Endothelial cell of umbilical vein (primary cell): Measurements from ENCODE around the gene SUMO2. TPM values are rescaled to one million over a fixed set of nuclear protein-coding genes. Genes with fewer than 3 reads are reported as not detected.

Source experiments
- BruUV-seq: library from RNA; stranded (reverse); fragments of 400-500 nt; replicated peaks from 2 replicates; lab custom pipeline; 2021; lab: Mats Ljungman, UMichigan
- CTCF ChIA-PET: fragments of 300-600, 350-600 bp; sonication (Branson Sonifier 250); formaldehyde crosslinking; loops from one replicate; lab custom pipeline; 2021; ENCODE audit warnings: antibody characterized with exemption, inconsistent platforms; lab: Charles Lee
- POLR2A ChIA-PET: fragments of 300-600, 350-600 bp; sonication (Branson Sonifier 250); formaldehyde crosslinking; loops from one replicate; lab custom pipeline; 2021; ENCODE audit warnings: antibody characterized with exemption, inconsistent platforms; lab: Charles Lee
- DNase-seq: peaks from one replicate; pipeline ENCODE4 v3.0.0-alpha.2; 2011; ENCODE audit warnings: low read depth, low spot score
- FAIRE-seq: peaks from 2 replicates; lab custom pipeline; 2011; peaks lifted over from hg19 to GRCh38; lab: Jason Lieb, UNC
- H2AFZ ChIP-seq: 2 replicates; pipeline ENCODE4 v1.6.0; 2012; ENCODE audit warnings: low read depth, low read length, control low read depth, inconsistent platforms
- H3K27ac ChIP-seq: 2 replicates; pipeline ENCODE4 v1.5.1; 2011; ENCODE audit warnings: low read depth, mild to moderate bottlenecking, control low read depth, low read length, moderate library complexity; ENCODE audit not compliant: insufficient read depth
- H3K27me3 ChIP-seq, 2 experiments: 2 replicates each; pipeline versions ENCODE4 v1.6.0 to v1.6.1; 2011; ENCODE audit warnings: low read length in 2 of 2, mixed read lengths in 1 of 2; ENCODE audit not compliant: control insufficient read depth in 2 of 2, insufficient read depth in 2 of 2
- H3K36me3 ChIP-seq, 2 experiments: 2 replicates in 1 of 2; 3 replicates in 1 of 2; pipeline ENCODE4 v1.5.1; 2011; ENCODE audit warnings: low read length in 2 of 2, mild to moderate bottlenecking in 1 of 2, moderate library complexity in 1 of 2; ENCODE audit not compliant: control insufficient read depth in 2 of 2, insufficient read depth in 2 of 2; ENCODE audit errors: extremely low read depth in 1 of 2
- H3K4me1 ChIP-seq: 3 replicates; pipeline ENCODE4 v1.5.1; 2011; ENCODE audit warnings: mild to moderate bottlenecking, low read length; ENCODE audit not compliant: control insufficient read depth, insufficient read depth; ENCODE audit errors: extremely low read depth
- H3K4me2 ChIP-seq: 2 replicates; pipeline ENCODE4 v1.6.1; 2011; ENCODE audit warnings: low read length, control low read depth, mixed read lengths; ENCODE audit not compliant: insufficient read depth
- H3K4me3 ChIP-seq, 3 experiments: fragments of 200-600 bp in 1 of 3; sonication (generic), shearing (Covaris generic) in 1 of 3; replicated peaks in 1 of 3; 2 replicates each; pipeline ENCODE4 v1.5.1; 2011 to 2016; ENCODE audit warnings: control low read depth in 3 of 3, low read length in 3 of 3, mild to moderate bottlenecking in 2 of 3, inconsistent platforms in 1 of 3, low read depth in 1 of 3, moderate library complexity in 1 of 3; ENCODE audit not compliant: insufficient read depth in 1 of 3
- H3K79me2 ChIP-seq: 2 replicates; pipeline ENCODE4 v1.6.0; 2012; ENCODE audit warnings: low read length, inconsistent platforms; ENCODE audit not compliant: control insufficient read depth, insufficient read depth
- H3K9ac ChIP-seq: replicated peaks from 2 replicates; pipeline ENCODE3; 2011; ENCODE audit warnings: low read length, control low read depth; ENCODE audit not compliant: insufficient read depth; ENCODE audit errors: extremely low read depth
- H3K9me1 ChIP-seq: replicated peaks from 3 replicates; pipeline ENCODE4 v1.6.0; 2011; ENCODE audit warnings: mild to moderate bottlenecking, low read length; ENCODE audit not compliant: control insufficient read depth, insufficient read depth; ENCODE audit errors: extremely low read depth
- H3K9me3 ChIP-seq: replicated peaks from 2 replicates; pipeline ENCODE4 v1.5.1; 2012; ENCODE audit warnings: low read length, inconsistent platforms; ENCODE audit not compliant: control insufficient read depth, insufficient read depth
- H4K20me1 ChIP-seq: replicated peaks from 2 replicates; pipeline ENCODE3; 2011; ENCODE audit warnings: mild to moderate bottlenecking, low read length; ENCODE audit not compliant: control insufficient read depth, insufficient read depth; ENCODE audit errors: extremely low read depth
- CTCF ChIP-seq, 2 donors: IDR thresholded peaks; 1 replicate in 1 of 2; 2 replicates in 1 of 2; pipeline ENCODE4 v1.5.1; 2011; ENCODE audit warnings: low read length in 2 of 2, mild to moderate bottlenecking in 2 of 2, moderate library complexity in 2 of 2, control low read depth in 1 of 2, inconsistent platforms in 1 of 2, low read depth in 1 of 2; ENCODE audit not compliant: insufficient read depth in 1 of 2; ENCODE audit errors: extremely low read depth in 1 of 2
- EZH2 ChIP-seq: IDR thresholded peaks from 2 replicates; pipeline ENCODE4 v1.6.1; 2012; ENCODE audit warnings: borderline replicate concordance, low read depth, mild to moderate bottlenecking, moderate library complexity, low read length, inconsistent platforms; ENCODE audit not compliant: severe bottlenecking
- FOS ChIP-seq: IDR thresholded peaks from 2 replicates; pipeline ENCODE4 v1.6.1; 2011; ENCODE audit warnings: mild to moderate bottlenecking, low read length, moderate library complexity, borderline replicate concordance; ENCODE audit not compliant: insufficient read depth
- GATA2 ChIP-seq: IDR thresholded peaks from 2 replicates; pipeline ENCODE4 v1.7.0; 2011; ENCODE audit warnings: low read depth, mild to moderate bottlenecking, moderate library complexity, mixed read lengths, low read length; ENCODE audit not compliant: insufficient read length, insufficient read depth
- JUN ChIP-seq: IDR thresholded peaks from 2 replicates; pipeline ENCODE4 v1.6.1; 2011; ENCODE audit warnings: borderline replicate concordance, low read depth; ENCODE audit not compliant: insufficient read length, insufficient read depth
- MAX ChIP-seq: IDR thresholded peaks from 2 replicates; pipeline ENCODE4 v1.6.1; 2011; ENCODE audit not compliant: insufficient read depth, insufficient read length
- MYC ChIP-seq: IDR thresholded peaks from one replicate; pipeline ENCODE4 v1.6.1; 2011; ENCODE audit warnings: mild to moderate bottlenecking, low read depth, low read length
- POLR2A ChIP-seq: IDR thresholded peaks from 2 replicates; pipeline ENCODE4 v1.6.1; 2012; ENCODE audit warnings: low read depth, mild to moderate bottlenecking, control low read depth, low read length
- POLR2AphosphoS5 ChIP-seq: IDR thresholded peaks from 2 replicates; pipeline ENCODE4 v1.6.1; 2012; ENCODE audit warnings: low read depth, mild to moderate bottlenecking, control low read depth, low read length, moderate library complexity; ENCODE audit not compliant: insufficient read depth
- dilution Hi-C: fragments of 300-500 bp; cut with MboI; formaldehyde crosslinking; loops from one replicate; pipeline ENCODE4 v1.15.0; 2019; ENCODE audit warnings: low sequenced_read_pairs; ENCODE audit not compliant: extremely low pct_ligation_motif_present
- intact Hi-C: fragments of 100-400 bp; cut with micrococcal nuclease; formaldehyde crosslinking; loops from one replicate; pipeline ENCODE4 v1.10.0; 2022
- polyA plus RNA-seq, 4 experiments: library from polyadenylated mRNA; depleted of rRNA in 3 of 4; stranded (reverse) in 3 of 4; unstranded in 1 of 4; fragments of >200 nt; gene quantifications; 2 replicates each; pipeline versions ENCODE4 v1.2.1 to v1.2.3, GENCODE V29; 2011 to 2012; ENCODE audit warnings: missing spikeins in 1 of 4
- total RNA-seq: library from RNA; stranded (reverse); gene quantifications from 2 replicates; pipeline ENCODE4 v1.2.3, GENCODE V29; 2021

Gene SUMO2
- total and polyA plus RNA-seq, 2 donors (not counting 3 experiments of a cell fraction or from before 2014, with no cell fraction given), result 75.6 to 437 TPM

- peaks cover 16 to 38% of the 10 kb centered on the region in 2 experiments for H3K36me3 ChIP-seq
- H3K27ac ChIP-seq, result no peak overlapping the region
- no peaks in the 10 kb centered on the region for H3K27me3 ChIP-seq
- H2AFZ ChIP-seq, result no peak overlapping the region
- CTCF ChIA-PET, result interaction anchor here (1.4 to 3.4 kb wide), 3 partner anchors 25 to 104 kb away, joined by 3 to 18 read pairs (median 7); no protein-coding TSS in a partner anchor
- peaks cover 5% of the 10 kb centered on the region for H4K20me1 ChIP-seq
- no peak for DNase-seq
- H3K9me1 ChIP-seq, result no peaks in the 10 kb centered on the region
- no peak for FAIRE-seq
- H3K4me1 ChIP-seq, result peaks cover 7% of the 10 kb centered on the region
- H3K4me3 ChIP-seq, result no peak overlapping the region
- no peak for TF ChIP-seq MYC
- TF ChIP-seq GATA2, result no peak
- no peak for TF ChIP-seq MAX
- TF ChIP-seq JUN, result no peak
- no peak for TF ChIP-seq EZH2
- no peak for TF ChIP-seq CTCF (IDR thresholded peaks at IDR 0.05; ENCODE audit: extremely low read depth in 1 of 2, insufficient read depth in 1 of 2, low read depth in 1 of 2, low read length in 2 of 2)
- no peak for TF ChIP-seq POLR2A
- TF ChIP-seq POLR2AphosphoS5, result no peak
- no peak for TF ChIP-seq FOS
- H3K9ac ChIP-seq, result no peak overlapping the region
- no peaks in the 10 kb centered on the region for H3K9me3 ChIP-seq
- BruUV-seq, result no TSS peak
- H3K4me2 ChIP-seq, result no peak overlapping the region
- intact Hi-C loops, result no loop called here
- POLR2A ChIA-PET, result no interaction called here
- peaks cover 67% of the 10 kb centered on the region for H3K79me2 ChIP-seq
- dilution Hi-C loops, result no loop called here
Measured at GRCh38 chr17:75176625-75177024, 6.1 kb downstream of the SUMO2 start.
